Skin epidermis (tissue), 12 donors: ENCODE results near the gene ICAM5.
"Not testable (repeated sequence)": the region's sequence is repeated elsewhere in the genome, so short reads cannot be mapped to it uniquely, and the experiment has no call there.

ENCODE experiments used
- H3K27ac ChIP-seq, 21 experiments: fragments of 200-600 bp; sonication (generic) in 11 of 21; one replicate each; pipeline ENCODE4 v1.5.0; 2020; ENCODE audit warnings: mild to moderate bottlenecking in 3 of 21, inconsistent platforms in 2 of 21, moderate library complexity in 2 of 21
- H3K4me3 ChIP-seq, 7 experiments: fragments of 200-600 bp; sonication (generic) in 2 of 7; one replicate each; pipeline ENCODE4 v1.5.0; 2020; ENCODE audit warnings: inconsistent platforms in 2 of 7, mild to moderate bottlenecking in 2 of 7, moderate library complexity in 1 of 7

Gene ICAM5

DNA sequence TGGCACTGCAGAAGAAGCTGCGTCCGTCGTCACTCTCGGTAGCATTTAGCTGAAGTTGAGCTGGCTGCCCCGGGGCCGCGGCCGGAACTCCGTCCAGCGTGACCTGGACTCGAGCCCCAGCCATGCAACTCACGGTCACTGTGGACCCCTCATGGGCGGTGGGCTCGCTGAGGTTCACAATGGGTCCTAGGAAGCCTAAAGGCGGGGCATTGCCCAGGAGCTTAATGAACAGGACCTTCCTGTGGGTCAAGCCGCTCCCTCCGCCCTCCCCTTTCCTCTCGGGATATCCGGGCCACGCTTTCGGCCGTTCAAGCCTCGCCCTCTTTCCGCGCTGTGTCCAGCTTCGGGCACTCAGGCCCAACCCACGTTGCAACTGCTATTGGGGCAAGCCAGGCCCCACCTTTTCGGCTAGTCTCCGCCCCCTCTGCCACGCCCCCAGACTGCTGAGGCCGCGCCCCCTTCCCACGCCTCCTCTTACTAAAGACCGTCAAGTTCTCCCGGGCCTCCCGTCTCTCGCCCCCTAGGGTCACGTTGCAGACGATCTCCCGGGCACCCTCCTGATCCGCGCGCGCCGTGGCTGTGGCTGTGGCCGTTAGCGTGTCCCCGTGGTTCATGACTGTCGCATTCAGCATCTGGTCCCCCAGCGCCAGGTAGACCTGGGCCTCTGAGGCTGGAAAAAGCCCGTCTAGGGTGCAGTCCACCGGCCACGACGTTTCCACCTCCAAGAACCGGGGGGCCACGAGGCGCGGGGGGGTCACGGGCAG is 45.0 kb downstream of the ICAM5 start:
- Histone ChIP-seq H3K4me3 (peak overlapping the region; percentile 53 to 86 (median 79)), H3K27ac (peak overlapping the region in 16 of 21 experiments; percentile 6 to 89 (median 46))

GRCh38 chr19:10335352-10335985 is 45.7 kb downstream of the ICAM5 start:
- peak overlapping the region in 2 of 7 experiments; percentile 79 to 86 for H3K4me3 ChIP-seq

GRCh38 chr19:10336725-10337124 is 47.0 kb downstream of the ICAM5 start:
- H3K4me3 ChIP-seq, H3K27ac ChIP-seq: not testable (repeated sequence)

More at GRCh38 chr19:10335352-10335985, 45.7 kb downstream of the ICAM5 start:
- peak overlapping the region in 4 of 21 experiments; percentile 11 to 80 (median 20) for H3K27ac ChIP-seq

- Histone ChIP-seq H3K4me3 (peak overlapping the region; percentile 11 to 31 (median 25)), H3K27ac (peak overlapping the region in 15 of 21 experiments; percentile 11 to 91 (median 64))
Observed at GRCh38 chr19:10338940-10339339, 49.2 kb downstream of the ICAM5 start.

- peak within 1 kb of the TSS; percentile 11 to 31 (median 25) for H3K4me3 ChIP-seq
- peak within 1 kb of the TSS in 15 of 21 experiments; percentile 11 to 91 (median 64) for H3K27ac ChIP-seq
Observed at GRCh38 chr19:10339380-10339960, 49.7 kb downstream of the ICAM5 start, which contains the start of gene ICAM3. Gene ICAM3, minus strand, starts transcription at chr19:10339624. Its CDS starts 10 bp downstream, at chr19:10339614.

DNA sequence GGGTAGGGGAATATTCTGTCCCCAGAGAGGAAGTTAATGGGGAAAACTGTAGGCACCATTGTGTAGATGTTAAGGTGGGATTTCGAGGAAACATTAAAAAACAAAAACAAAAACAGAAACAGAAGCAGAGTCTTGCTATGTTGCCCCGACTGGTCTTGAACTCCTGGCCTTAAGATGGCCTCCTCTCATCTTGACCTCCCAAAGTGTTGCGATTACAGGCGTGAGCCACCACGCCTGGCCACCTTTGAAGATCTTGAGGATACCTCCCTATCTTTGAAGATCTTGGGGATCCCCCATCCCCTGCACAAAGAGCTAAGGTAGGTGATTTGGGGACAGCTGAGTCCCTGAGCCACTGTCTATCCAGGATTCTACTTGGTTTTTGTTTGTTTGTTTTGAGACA is 50.2 kb downstream of the ICAM5 start:
- H3K4me3 ChIP-seq, result no peak overlapping the region
- peak overlapping the region in 11 of 21 experiments; percentile 36 to 91 (median 71) for H3K27ac ChIP-seq

- H3K27ac ChIP-seq, result no peak overlapping the region
- H3K4me3 ChIP-seq, result no peak overlapping the region
Observed at GRCh38 chr19:10343495-10343894, 53.7 kb downstream of the ICAM5 start.

DNA sequence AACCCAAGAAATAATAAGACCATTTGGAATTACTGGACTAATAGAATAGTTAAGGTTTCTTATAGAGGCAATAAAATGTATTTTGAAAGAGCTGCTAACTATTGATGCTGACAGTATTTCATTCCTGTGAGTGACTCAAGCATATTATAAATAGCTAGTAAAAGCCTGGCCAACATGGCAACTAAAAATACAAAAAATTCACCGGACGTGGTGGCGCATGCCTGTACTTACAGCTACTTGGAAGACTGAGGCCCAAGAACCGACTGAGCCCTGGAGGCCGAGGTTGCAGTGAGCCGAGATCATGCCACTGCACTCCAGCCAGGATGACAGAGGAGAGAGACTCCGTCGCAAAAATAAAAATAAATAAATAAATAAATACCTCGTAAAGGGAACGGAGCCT is 55.0 kb downstream of the ICAM5 start:
- no peak overlapping the region for H3K4me3 ChIP-seq
- no peak overlapping the region for H3K27ac ChIP-seq
